Measurements from ENCODE around the gene TIMM13. TPM values are rescaled to one million over a fixed set of nuclear protein-coding genes. Genes with fewer than 3 reads are reported as not detected.

Gene TIMM13
- total RNA-seq, 4 donors from 2014 or later: 10.8 to 54.9 (median 30.8) TPM

DNA sequence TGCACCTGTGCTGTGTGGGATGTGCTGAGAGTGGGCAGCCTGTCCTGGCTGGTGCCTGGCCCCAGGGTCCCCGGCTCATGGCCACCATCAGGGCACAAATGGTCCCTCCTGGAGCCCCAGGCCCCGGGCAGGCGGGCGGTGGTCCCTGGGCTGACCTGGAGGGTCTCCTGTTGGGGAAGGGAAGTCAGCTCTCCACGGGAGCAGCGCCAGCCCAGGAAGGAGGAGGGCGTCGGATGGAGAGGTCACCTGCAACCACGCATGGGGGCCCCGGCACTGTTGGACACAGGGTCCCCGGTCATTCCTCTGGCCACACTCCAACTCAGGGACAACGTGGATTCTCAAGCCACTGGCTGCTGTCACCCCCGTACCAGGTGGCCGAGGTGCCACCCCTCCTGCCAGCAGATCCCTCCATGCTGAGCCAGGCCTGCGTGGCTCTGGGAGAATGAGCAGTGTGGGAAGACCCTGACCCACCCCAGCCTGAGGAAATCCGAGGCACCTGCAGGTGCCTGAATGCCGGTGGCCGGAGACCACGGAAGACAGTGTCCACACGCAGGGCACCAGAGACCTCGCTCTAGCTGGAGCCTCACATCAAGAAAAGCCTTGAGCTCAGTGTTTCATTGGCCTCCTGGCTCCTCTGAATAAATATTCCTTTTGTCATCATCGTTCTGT lies 15.9 kb upstream of the TIMM13 start:
- no peak for DNase-seq
- Histone ChIP-seq H3K4me1 (no peaks in the 10 kb centered on the region), H3K9me3 (no peaks in the 10 kb centered on the region), H3K36me3 (peaks cover 0 to under 1% (median 0%) of the 10 kb centered on the region in 4 donors), H3K4me3 (no peak overlapping the region), H3K27me3 (no peaks in the 10 kb centered on the region), H3K27ac (no peak overlapping the region)
- intact Hi-C loops (cut with DNase I; ENCODE audit: low total_unique reads): no loop called here
- TF ChIP-seq, protein P1, sequence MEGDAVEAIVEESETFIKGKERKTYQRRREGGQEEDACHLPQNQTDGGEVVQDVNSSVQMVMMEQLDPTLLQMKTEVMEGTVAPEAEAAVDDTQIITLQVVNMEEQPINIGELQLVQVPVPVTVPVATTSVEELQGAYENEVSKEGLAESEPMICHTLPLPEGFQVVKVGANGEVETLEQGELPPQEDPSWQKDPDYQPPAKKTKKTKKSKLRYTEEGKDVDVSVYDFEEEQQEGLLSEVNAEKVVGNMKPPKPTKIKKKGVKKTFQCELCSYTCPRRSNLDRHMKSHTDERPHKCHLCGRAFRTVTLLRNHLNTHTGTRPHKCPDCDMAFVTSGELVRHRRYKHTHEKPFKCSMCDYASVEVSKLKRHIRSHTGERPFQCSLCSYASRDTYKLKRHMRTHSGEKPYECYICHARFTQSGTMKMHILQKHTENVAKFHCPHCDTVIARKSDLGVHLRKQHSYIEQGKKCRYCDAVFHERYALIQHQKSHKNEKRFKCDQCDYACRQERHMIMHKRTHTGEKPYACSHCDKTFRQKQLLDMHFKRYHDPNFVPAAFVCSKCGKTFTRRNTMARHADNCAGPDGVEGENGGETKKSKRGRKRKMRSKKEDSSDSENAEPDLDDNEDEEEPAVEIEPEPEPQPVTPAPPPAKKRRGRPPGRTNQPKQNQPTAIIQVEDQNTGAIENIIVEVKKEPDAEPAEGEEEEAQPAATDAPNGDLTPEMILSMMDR (IDR thresholded peaks at IDR 0.05): no peak
- TF ChIP-seq POLR2AphosphoS5 (IDR thresholded peaks at IDR 0.05) (no peak), POLR2A (IDR thresholded peaks at IDR 0.05) (no peak), EP300 (IDR thresholded peaks at IDR 0.05; ENCODE audit: low read depth) (no peak)
- in situ Hi-C loops (cut with MboI; ENCODE audit: low pct_ligation_motif_present in 1 of 4, low pct_unique_long_range_greater_than_20kb in 1 of 4, low sequenced_read_pairs in 3 of 4): no loop called here
- WGBS, 2 donors (ENCODE audit: low coverage in 1 of 2): 95% methylated on average over 16 of the region's 22 CpGs; no CpG with 5 or more reads in 1 of the 2 donors

DNA sequence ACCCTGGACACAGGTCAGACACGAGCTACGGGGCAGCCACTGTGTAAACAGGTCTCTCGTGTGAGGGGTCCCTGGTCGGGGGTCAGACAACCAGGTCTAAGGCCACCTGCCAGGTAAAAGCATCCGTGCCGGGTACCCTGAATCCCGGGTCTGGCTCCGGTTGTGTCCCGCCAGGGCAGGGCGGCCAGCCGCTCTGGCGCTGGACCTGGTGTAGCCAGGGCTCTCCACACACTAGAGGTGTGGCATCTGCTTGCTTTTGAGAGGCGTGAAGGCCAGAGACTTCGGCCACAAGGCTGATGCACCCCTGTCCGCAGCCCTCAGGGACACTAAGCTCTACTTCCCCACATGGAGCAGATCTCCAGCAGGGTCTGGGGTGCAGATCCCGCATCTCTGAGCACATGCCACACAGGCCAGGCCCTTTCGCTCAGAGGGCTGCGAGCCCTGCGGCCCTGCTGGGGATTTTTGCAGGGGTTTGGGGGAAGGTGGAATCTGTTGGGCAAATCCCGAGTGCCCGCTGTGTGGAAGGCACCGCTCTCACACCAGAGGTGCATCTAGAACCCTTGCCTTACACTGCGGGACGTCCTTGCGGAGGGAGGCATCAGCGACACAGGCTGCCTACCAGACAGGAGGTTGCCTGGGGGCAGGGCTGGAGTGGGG lies 13.8 kb upstream of the TIMM13 start:
- in situ Hi-C loops (cut with MboI; ENCODE audit: low pct_ligation_motif_present in 1 of 4, low pct_unique_long_range_greater_than_20kb in 1 of 4, low sequenced_read_pairs in 3 of 4): no loop called here
- WGBS, 2 donors (ENCODE audit: low coverage in 1 of 2): 92% methylated on average over 24 of the region's 26 CpGs; no CpG with 5 or more reads in 1 of the 2 donors
- H3K27ac ChIP-seq: no peak overlapping the region
- no peaks in the 10 kb centered on the region for H3K27me3 ChIP-seq
- no peaks in the 10 kb centered on the region for H3K9me3 ChIP-seq
- no peak for DNase-seq
- H3K36me3 ChIP-seq: peaks cover 0 to 9% (median 0%) of the 10 kb centered on the region in 4 donors
- no peaks in the 10 kb centered on the region for H3K4me1 ChIP-seq
- intact Hi-C loops (cut with DNase I; ENCODE audit: low total_unique reads): no loop called here
- H3K4me3 ChIP-seq: no peak overlapping the region
- TF ChIP-seq POLR2A (IDR thresholded peaks at IDR 0.05): no peak
- TF ChIP-seq, protein P1 (IDR thresholded peaks at IDR 0.05): no peak
- no peak for TF ChIP-seq EP300 (IDR thresholded peaks at IDR 0.05; ENCODE audit: low read depth)
- TF ChIP-seq POLR2AphosphoS5 (IDR thresholded peaks at IDR 0.05): no peak

DNA sequence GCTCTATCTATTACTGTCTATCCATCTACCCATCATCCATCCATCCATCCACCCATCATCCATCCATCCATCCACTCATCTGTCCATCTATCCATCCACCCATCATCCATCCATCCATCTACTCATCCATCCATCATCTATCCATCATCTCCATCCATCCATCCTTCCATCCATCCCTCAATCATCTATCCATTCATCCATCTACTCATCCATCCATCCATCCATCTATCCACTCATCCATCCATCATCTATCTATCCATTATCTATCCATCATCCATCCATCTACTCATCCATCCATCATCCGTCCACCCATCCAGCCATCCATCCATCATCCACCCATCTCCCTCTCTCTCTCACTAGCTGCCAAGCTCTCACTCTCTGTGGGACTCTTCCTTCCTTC lies 13.1 kb upstream of the TIMM13 start:
- Histone ChIP-seq H3K36me3 (peaks cover 0 to 9% (median 0%) of the 10 kb centered on the region in 4 donors), H3K4me1 (no peaks in the 10 kb centered on the region), H3K27ac (no peak overlapping the region), H3K4me3 (no peak overlapping the region), H3K27me3 (no peaks in the 10 kb centered on the region), H3K9me3 (no peaks in the 10 kb centered on the region)
- intact Hi-C loops (cut with DNase I; ENCODE audit: low total_unique reads): no loop called here
- DNase-seq: no peak
- 97 to 100% methylated on average over 1 of the region's 1 CpG for WGBS, 2 donors (ENCODE audit: low coverage in 1 of 2)
- TF ChIP-seq, protein P1 (IDR thresholded peaks at IDR 0.05): no peak
- no peak for TF ChIP-seq EP300 (IDR thresholded peaks at IDR 0.05; ENCODE audit: low read depth)
- TF ChIP-seq POLR2A (IDR thresholded peaks at IDR 0.05): no peak
- TF ChIP-seq POLR2AphosphoS5 (IDR thresholded peaks at IDR 0.05): no peak
- in situ Hi-C loops (cut with MboI; ENCODE audit: low pct_ligation_motif_present in 1 of 4, low pct_unique_long_range_greater_than_20kb in 1 of 4, low sequenced_read_pairs in 3 of 4): no loop called here

DNA sequence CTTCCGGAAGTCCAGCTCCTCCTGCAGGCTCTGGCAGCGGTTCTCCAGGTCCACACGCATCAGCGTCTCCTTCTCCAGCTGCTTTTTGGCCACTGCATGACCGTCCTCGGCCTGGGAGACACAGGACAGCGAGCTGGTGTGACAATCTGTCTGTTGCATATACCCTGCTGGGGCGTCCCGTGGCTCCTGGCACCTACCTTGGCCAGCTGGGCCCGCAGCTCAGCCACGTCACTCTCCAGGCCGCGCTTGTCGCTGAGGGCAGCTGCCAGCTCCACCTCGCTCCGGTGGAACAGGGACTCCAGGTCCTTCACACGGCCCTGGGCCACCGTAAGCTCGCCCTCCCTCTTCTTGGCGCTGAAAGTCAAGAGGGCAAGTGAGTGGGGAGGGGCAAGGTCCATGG lies 10.8 kb upstream of the TIMM13 start:
- 92% methylated on average over 20 of the region's 20 CpGs; no CpG with 5 or more reads in 1 of the 2 donors for WGBS, 2 donors (ENCODE audit: low coverage in 1 of 2)
- intact Hi-C loops (cut with DNase I; ENCODE audit: low total_unique reads): no loop called here
- H3K27ac ChIP-seq: no peak overlapping the region
- H3K36me3 ChIP-seq: peaks cover 0 to 9% (median 0%) of the 10 kb centered on the region in 4 donors
- H3K4me3 ChIP-seq: no peak overlapping the region
- no peaks in the 10 kb centered on the region for H3K27me3 ChIP-seq
- TF ChIP-seq, protein P1 (IDR thresholded peaks at IDR 0.05): no peak
- TF ChIP-seq POLR2A (IDR thresholded peaks at IDR 0.05): no peak
- TF ChIP-seq EP300 (IDR thresholded peaks at IDR 0.05; ENCODE audit: low read depth): no peak
- no peak for TF ChIP-seq POLR2AphosphoS5 (IDR thresholded peaks at IDR 0.05)
- no peaks in the 10 kb centered on the region for H3K9me3 ChIP-seq
- in situ Hi-C loops (cut with MboI; ENCODE audit: low pct_ligation_motif_present in 1 of 4, low pct_unique_long_range_greater_than_20kb in 1 of 4, low sequenced_read_pairs in 3 of 4): no loop called here
- DNase-seq: no peak
- H3K4me1 ChIP-seq: no peaks in the 10 kb centered on the region
